ENCODE results near the gene ARID4A.
A peak's percentile ranks its signal among the peaks of the same experiment; 100 is the strongest.
"Not testable (repeated sequence)": the region's sequence is repeated elsewhere in the genome, so short reads cannot be mapped to it uniquely, and the experiment has no call there.

ARID4A gene

DNA sequence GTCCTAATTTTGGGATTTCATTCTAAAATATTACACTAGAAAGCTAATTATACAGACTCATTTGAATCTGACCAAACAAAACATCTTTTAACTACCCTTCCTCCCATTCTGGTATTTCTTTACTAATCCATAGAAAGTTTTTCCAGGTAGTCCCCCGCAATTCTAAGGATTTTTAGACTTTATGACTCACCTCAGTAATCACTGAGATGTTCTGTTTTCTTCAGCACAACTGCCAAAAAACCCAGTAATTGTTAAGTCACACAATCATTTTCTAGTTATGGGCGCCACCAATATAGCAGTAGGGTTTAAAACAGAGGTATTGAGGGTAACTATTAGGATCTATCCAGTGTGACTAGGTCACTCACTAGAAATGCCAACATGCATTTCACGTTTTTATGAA lies 1.6 kb upstream of the ARID4A start:
- no peak for DNase-seq (ENCODE audit: low read depth)

GRCh38 chr14:58297412-58297761 lies 968 bp upstream of the ARID4A start:
- DNase-seq (ENCODE audit: low read depth), result no peak

GRCh38 chr14:58297762-58298476 lies 436 bp upstream of the ARID4A start:
- peak; percentile 98 for DNase-seq (ENCODE audit: low read depth)

GRCh38 chr14:58299401-58300330 lies 1.3 kb downstream of the ARID4A start:
- DNase-seq (ENCODE audit: low read depth), result no peak

DNA sequence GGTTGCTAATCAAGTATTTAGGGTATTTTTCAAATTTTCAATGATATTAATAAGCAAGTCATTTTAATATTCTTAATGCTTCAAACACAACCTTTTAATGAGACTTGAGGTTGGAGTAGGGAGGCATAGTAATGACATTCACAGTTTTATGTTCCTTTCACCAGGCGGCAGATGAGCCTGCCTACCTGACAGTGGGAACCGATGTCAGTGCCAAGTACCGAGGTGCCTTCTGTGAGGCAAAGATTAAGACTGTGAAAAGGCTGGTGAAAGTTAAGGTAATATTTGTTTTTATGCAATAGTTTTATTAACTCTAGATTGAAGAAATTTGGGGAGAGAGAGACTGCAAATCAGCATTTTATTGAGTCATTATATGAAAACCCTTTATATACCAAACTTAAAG lies 3.1 kb downstream of the ARID4A start:
- no peak for DNase-seq (ENCODE audit: low read depth)

GRCh38 chr14:58305730-58306129 lies 7.4 kb downstream of the ARID4A start:
- DNase-seq (ENCODE audit: low read depth), result no peak

- no peak for DNase-seq (ENCODE audit: low read depth)
These were observed 9.4 kb downstream of the ARID4A start for GRCh38 chr14:58307597-58308316.

- no peak for DNase-seq (ENCODE audit: low read depth)
These were observed 10.7 kb downstream of the ARID4A start for GRCh38 chr14:58309086-58309485.

DNA sequence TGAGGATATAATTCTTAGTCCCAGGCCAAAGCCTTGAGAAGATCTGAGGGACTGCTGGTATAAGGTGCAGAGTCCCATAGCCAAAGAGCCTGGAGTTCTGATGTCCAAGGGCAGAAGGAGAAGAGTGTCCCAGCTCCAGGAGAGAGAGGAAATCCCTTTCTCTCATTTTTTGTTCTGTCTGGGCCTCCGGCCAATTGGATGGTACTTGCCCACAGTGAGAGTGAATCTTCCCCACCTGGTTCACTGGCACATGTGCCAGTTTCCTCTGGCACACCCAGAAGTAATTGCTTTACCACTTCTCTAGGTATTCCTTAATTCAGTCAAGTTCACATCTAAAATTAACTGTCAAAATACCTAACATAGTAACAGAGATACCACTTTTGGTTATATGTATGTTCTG lies 15.3 kb downstream of the ARID4A start:
- DNase-seq (ENCODE audit: low read depth), result no peak

DNA sequence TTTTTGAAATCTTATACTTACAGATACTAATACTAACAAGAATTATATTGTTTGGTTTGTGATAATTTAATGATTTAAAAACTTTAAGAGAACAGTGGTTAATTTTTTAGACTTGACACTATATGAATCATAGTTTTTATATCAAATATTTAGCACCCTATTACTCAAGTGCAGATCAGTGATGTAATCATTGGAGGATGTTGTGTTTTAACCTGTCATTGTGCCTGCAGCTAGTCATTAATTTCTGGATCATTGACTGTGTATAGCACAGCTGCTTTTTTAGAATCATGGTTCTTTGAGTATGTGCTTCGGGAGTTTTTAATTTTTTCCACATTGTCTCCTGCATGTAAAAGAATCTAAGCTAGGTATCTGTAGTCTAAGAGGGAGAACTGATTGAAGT lies 17.3 kb downstream of the ARID4A start:
- no peak for DNase-seq (ENCODE audit: low read depth)

DNA sequence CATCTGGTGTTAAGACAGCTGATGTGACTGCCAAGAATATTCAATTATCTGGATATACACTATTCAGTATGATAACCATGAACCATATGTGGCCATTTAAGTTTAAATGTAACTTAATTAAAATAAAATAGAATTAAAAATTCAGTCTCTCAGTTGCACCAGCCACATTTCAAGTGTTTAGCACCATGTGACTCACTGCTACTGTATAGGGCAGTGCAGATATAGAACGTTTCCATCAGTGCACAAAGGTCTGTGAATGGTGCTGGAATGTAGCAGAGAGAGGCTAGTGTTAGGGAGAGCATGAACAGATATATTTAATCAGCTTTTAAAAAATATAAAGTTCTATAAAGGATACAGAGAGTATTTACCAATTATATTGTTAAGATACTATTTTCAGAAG lies 28.7 kb downstream of the ARID4A start:
- no peak for DNase-seq (ENCODE audit: low read depth)

DNA sequence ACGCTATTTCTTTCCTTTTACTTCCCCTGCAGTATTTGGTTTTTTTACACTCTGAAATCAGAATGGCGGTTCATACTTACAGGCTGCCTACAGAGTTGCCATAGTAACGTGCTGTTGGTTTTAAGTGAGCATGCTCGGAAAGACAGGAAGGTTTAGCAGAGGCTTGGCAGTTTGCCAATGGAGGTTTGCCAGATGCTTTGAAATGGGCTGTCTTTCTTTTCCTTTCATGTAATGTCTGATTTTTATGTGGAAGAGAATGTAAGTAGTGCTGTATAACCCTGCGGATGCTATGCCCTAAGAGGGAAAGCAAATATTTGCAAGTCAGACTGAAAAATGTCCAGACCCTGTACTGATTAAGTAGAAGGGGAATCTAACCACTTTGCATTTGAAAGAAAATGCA lies 32.8 kb downstream of the ARID4A start:
- DNase-seq (ENCODE audit: low read depth), result peak; percentile 87

DNA sequence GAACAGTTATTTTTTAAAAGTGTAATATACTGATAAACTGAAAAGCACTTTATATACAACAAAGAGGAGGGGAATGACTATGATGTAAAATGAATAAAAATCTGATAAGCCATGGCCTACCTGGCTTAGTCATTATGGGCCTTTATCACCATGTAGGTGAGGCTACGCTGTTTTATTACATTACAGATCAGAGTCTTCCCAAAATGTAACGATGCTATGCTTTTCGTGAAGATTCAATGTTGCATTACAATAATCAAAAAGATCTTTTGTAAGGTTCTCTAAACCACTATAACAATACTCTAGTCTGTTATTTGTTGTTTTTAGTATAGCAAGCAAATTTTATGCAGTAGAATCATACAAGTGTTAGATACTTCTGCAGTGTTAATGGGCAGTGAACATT lies 34.2 kb downstream of the ARID4A start:
- DNase-seq (ENCODE audit: low read depth), result no peak

DNA sequence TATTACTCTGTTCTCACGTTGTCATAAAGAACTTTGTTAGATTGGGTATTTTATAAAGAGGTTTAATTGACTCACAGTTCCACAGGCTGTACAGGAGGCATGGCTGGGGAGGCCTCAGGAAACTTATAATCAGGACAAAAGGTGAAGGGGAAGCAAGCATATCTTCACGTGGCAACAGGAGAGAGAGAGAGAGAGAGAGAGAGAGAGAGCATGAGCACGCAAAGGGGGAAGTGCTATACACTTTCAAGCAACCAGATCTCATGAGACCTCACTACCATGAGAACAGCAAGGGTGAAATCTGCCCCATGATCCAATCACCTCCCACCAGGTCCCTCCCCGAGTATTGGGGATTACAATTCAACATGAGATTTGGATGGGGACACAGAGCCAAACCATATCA lies 41.3 kb downstream of the ARID4A start:
- not testable (repeated sequence) for DNase-seq (ENCODE audit: low read depth)

DNA sequence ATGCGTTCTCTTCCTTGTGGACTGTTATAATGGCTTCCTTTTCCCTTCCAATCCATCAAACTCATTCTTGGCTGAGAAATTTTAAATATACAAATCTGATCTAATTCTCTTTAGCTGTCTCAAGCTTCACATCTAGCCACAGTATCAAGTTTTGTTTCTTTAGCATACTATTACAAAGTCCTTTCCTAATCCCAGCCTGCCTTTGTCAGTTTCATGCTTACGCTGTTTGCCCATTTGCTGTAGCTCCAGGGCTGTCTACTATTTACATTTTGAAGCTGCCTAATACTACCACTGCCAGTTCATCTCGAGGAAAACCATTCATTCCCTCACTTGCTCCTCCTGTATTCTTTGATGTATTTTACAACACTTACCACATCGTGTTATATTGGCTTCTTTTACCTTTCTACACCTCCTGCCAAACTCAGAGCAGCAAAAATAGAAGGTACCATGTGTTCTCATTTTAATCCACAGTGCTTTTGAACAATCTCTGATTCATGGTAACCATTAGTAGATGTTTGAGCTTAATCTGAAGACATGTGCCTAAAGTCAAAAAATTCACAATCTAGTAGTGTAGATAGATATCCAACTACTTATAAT lies 42.9 kb downstream of the ARID4A start:
- DNase-seq (ENCODE audit: low read depth), result no peak

DNA sequence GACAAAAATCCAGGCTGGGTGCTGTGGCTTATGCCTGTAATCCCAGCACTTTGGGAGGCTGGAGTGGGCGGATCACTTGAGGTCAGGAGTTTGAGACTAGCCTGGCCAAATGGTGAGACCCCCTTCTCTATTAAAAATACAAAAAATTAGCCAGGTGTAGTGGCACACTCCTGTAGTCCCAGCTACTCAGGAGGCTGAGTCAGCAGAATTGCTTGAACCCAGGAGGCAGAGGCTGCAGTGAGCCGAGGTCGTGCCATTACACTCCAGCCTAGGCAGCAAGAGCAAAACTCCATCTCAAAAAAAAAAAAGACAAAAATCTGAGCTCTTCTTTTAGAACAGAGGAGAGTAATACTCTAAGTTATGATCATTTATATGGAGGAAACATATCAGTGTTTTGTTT lies 45.2 kb downstream of the ARID4A start:
- DNase-seq (ENCODE audit: low read depth), result not testable (repeated sequence)

GRCh38 chr14:58353516-58354299 lies 55.4 kb downstream of the ARID4A start:
- DNase-seq (ENCODE audit: low read depth), result no peak

DNA sequence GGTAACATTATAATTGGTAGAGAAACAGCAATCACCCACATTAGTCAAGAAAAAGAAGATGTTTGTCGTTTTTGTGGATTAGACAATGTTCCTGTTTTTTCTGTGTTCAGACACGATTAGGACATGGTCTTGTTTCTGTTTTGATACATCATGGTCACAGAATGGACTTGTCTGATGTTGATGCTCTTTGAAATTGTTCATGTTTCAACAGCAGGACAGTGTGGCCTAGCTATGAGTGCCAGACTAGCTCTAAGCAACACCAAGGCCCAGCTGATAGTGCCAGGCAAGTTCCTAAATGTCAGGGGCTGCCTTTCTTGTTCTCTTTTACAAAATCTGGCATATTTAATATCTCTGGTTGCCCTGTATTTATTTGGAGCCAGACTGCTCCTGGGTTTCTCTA lies 56.5 kb downstream of the ARID4A start:
- no peak for DNase-seq (ENCODE audit: low read depth)

DNA sequence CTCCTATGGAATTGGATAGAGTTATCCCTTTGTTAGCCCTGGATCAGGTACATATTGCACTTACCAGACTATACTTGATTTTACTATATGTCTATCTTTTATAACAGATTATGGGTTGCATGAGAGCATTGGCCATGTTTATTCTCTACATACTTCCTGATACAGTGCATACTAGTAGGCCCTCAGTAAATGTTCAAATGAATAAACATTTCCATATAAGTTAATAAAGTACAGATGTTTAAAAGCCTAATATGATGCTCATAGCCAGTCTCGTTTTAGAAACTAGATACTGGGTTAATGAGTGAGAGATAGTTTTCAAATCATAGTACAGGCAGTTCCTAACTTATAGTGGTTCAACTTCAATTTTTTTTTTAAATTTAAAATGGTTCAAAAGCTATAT lies 57.9 kb downstream of the ARID4A start:
- DNase-seq (ENCODE audit: low read depth), result no peak

DNA sequence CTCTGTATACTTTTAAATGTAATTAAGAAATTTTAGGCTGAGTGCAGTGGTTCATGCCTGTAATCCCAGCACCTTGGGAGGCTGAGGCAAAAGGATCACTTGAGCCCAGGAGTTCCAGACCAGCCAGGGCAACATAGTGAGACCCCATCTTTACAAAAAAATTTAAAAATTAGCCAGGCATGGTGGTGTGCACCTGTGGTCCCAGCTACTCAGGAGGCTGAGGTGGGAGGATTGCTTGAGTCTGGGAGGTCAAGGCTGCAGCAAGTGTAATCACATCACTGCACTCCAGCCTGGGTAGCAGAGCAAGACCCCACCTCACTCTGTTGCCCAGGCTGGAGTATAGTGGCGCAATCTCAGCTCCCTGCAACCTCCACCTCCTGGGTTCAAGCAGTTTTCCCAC lies 63.9 kb downstream of the ARID4A start:
- DNase-seq (ENCODE audit: low read depth), result not testable (repeated sequence)

GRCh38 chr14:58362798-58363412 lies 64.5 kb downstream of the ARID4A start:
- no peak for DNase-seq (ENCODE audit: low read depth)
